Measurements from ENCODE around the gene LYZL1.

DNA sequence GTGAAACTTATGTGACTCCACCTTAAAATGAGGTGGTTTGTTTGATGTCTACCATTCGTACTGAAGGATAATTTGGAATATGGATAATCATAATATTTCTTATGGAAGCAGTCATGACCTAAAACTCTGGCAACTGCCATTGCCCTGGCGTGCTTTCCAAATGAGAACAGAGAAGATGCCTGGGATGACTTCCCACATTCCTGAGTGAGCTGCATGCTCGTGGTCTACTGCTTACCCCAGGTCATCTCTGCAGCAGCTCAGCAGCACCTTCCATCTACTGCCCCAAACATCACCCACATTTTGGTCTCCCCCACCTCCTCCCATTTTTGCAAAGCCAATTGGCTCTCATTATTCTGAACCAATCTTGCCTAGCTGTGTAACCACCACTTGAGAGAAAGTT is 40.1 kb downstream of the LYZL1 start:
- TF ChIP-seq POLR2A (IDR thresholded peaks at IDR 0.05) (no peak), EP300 (IDR thresholded peaks at IDR 0.05) (no peak), POLR2AphosphoS5 (IDR thresholded peaks at IDR 0.05) (no peak)
- TF ChIP-seq, protein P1, sequence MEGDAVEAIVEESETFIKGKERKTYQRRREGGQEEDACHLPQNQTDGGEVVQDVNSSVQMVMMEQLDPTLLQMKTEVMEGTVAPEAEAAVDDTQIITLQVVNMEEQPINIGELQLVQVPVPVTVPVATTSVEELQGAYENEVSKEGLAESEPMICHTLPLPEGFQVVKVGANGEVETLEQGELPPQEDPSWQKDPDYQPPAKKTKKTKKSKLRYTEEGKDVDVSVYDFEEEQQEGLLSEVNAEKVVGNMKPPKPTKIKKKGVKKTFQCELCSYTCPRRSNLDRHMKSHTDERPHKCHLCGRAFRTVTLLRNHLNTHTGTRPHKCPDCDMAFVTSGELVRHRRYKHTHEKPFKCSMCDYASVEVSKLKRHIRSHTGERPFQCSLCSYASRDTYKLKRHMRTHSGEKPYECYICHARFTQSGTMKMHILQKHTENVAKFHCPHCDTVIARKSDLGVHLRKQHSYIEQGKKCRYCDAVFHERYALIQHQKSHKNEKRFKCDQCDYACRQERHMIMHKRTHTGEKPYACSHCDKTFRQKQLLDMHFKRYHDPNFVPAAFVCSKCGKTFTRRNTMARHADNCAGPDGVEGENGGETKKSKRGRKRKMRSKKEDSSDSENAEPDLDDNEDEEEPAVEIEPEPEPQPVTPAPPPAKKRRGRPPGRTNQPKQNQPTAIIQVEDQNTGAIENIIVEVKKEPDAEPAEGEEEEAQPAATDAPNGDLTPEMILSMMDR (IDR thresholded peaks at IDR 0.05): no peak

Measured in upper lobe of left lung (tissue), 4 donors.